Measurements from ENCODE around the gene S100A7.

Gene S100A7

DNA sequence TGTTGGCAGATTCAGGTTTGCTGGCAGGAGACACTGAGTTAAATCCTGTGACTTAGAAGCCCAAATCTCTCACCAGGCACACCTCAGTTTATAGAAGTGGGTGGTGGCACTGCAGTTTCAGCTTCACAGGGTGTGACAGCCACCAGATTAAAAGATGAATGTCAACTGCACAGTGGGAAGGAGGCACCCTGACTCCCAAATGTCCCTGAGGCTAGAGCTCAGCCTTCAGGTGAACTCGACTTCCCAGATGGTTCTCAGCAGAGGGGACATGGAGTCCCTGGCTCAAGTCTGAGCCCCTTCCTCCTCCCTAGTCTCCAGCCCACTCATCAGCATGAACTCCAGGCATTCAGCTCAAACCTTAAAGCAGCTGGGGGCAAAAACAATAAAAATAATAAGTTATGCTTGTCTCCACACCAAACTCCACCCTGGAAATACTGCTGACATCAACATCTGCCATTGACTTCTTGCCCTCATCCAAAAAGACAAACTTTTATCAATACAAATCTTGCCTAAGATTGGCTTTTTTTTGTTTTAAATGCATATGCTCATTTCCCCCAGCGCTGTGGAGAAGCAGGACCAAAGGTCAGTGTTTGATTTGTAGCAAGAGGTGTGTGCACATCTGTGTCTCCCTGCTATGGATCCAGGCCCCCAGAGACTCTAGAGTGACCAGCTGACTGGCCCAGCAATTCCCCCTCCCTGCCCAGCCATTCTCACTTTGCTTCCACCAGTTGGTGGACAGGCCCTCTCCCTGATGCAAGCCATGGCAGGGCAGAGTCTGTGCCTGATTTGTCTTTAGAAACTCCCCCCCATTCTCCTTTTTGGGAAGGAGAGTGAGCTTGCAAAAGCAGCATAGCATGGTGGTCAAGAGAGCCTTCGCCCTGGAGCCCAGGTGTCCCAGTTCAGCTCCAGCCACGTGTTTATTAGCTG, 18.5 kb upstream of the S100A7 start:
- ChIA-PET CTCF (interaction anchor here (0.9 to 1.5 kb wide), 3 partner anchors 89 to 127 kb away, joined by 3 to 5 read pairs (median 3); no protein-coding TSS in a partner anchor), POLR2A (ENCODE audit: low non-redundant PET) (no interaction called here)
- H3K27ac ChIP-seq: no peak overlapping the region
- no peak for DNase-seq (ENCODE audit: low spot score)
- TF ChIP-seq, protein P1, sequence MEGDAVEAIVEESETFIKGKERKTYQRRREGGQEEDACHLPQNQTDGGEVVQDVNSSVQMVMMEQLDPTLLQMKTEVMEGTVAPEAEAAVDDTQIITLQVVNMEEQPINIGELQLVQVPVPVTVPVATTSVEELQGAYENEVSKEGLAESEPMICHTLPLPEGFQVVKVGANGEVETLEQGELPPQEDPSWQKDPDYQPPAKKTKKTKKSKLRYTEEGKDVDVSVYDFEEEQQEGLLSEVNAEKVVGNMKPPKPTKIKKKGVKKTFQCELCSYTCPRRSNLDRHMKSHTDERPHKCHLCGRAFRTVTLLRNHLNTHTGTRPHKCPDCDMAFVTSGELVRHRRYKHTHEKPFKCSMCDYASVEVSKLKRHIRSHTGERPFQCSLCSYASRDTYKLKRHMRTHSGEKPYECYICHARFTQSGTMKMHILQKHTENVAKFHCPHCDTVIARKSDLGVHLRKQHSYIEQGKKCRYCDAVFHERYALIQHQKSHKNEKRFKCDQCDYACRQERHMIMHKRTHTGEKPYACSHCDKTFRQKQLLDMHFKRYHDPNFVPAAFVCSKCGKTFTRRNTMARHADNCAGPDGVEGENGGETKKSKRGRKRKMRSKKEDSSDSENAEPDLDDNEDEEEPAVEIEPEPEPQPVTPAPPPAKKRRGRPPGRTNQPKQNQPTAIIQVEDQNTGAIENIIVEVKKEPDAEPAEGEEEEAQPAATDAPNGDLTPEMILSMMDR (conservative IDR thresholded peaks at IDR 0.05; ENCODE audit: low read depth): no peak

DNA sequence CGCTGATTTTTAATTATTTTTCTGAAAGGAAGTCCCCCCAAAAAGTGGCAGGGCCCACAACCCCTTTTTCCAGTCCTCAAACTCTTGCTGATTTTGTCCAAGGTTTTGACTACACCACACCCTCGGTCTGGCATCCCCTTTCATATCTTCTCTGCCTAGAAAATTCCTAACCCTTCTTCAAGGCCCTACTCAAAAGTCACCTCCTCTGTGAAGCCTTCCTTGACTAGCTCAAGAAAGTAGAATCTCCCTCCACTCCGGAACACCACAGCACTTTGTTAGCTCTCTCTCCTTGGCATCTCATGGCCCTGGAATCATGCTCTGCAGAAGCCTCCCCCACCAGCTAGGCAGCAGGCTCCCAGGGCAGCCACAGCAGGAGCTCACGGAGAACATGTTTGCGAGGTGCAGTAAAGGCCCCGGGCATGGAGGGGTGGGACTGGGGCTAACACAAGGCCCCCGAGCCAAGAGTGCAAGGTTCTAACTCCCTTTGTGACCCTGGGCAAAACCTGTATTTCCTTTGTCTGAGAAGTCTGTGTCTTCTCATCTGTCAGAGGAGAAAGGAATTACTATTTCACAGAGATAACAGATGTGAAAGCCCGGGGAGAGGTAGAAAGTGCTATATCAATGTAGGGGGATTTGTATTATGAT, 17.7 kb upstream of the S100A7 start:
- DNase-seq (ENCODE audit: low spot score): no peak
- TF ChIP-seq, protein P1 (conservative IDR thresholded peaks at IDR 0.05; ENCODE audit: low read depth): no peak
- POLR2A ChIA-PET (ENCODE audit: low non-redundant PET): no interaction called here
- H3K27ac ChIP-seq: no peak overlapping the region
- CTCF ChIA-PET: interaction anchor here (0.6 to 1.6 kb wide), 5 partner anchors 17 to 126 kb away, joined by 3 to 5 read pairs (median 3); no protein-coding TSS in a partner anchor

DNA sequence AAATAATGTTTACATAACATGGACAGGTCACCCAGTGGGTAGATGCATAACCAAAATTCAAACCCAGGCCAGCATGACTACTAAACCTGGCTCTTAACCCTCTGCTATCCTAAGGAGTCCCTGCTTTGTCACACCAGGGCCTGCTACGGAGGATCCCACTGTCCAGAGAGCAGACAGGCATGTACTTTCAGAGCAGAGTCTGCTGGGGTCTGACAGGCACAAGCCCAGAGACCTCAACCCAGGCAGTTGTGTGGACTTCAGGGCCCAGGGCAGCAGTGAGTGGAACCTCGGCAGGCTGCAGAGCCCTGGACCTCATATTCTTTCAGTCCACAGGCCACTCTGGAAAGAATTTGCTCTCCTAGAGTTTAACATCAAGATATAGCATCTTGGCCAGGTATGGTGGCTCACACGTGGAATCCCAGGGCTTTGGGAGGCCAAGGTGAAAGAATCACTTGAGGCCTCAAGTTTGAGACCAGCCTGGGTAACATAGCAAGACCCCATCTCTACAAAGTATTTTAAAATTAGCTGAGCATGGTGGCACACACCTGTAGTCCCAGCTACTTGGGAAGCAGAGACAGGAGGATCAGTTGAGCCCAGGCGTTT, 16.1 kb upstream of the S100A7 start:
- ChIA-PET CTCF (interaction anchor here (0.5 to 1.6 kb wide), 2 partner anchors 19 to 35 kb away, joined by 4 to 5 read pairs; no protein-coding TSS in a partner anchor), POLR2A (ENCODE audit: low non-redundant PET) (interaction anchor here (0.6 kb wide), 1 partner anchor 452 kb away, joined by 3 read pairs; no protein-coding TSS in a partner anchor)
- TF ChIP-seq, protein P1 (conservative IDR thresholded peaks at IDR 0.05; ENCODE audit: low read depth): no peak
- no peak for DNase-seq (ENCODE audit: low spot score)
- H3K27ac ChIP-seq: no peak overlapping the region

GRCh38 chr1:153475282-153475681, 14.8 kb upstream of the S100A7 start:
- H3K27ac ChIP-seq: no peak overlapping the region
- ChIA-PET POLR2A (ENCODE audit: low non-redundant PET) (no interaction called here), CTCF (no interaction called here)
- TF ChIP-seq, protein P1 (conservative IDR thresholded peaks at IDR 0.05; ENCODE audit: low read depth): no peak
- no peak for DNase-seq (ENCODE audit: low spot score)

GRCh38 chr1:153474347-153474746, 13.9 kb upstream of the S100A7 start:
- H3K27ac ChIP-seq: no peak overlapping the region
- ChIA-PET CTCF (interaction anchor here (1.1 kb wide), 1 partner anchor 8 kb away, joined by 3 read pairs; no protein-coding TSS in a partner anchor), POLR2A (ENCODE audit: low non-redundant PET) (no interaction called here)
- no peak for DNase-seq (ENCODE audit: low spot score)
- TF ChIP-seq, protein P1 (conservative IDR thresholded peaks at IDR 0.05; ENCODE audit: low read depth): no peak

DNA sequence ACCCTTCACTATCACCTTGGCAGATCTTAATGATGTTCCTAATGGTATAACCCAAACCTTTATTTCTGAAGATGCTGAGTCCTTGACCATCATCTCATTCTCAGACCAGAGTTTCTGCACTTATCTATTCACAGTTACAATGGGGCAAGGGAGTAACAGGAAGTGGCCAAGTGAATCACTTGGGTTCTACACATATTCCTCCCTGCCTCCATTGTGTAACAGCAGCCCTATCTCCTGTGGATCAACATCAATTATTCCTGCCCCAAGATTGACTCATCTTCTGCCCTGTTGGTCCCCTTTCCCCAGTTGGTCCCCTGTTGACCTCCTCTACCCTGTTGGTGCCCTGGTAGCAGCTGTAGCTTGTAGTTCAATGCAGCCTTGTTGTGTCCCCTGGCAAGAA, 10.3 kb upstream of the S100A7 start:
- ChIA-PET CTCF (no interaction called here), POLR2A (ENCODE audit: low non-redundant PET) (no interaction called here)
- DNase-seq (ENCODE audit: low spot score): no peak
- TF ChIP-seq, protein P1 (conservative IDR thresholded peaks at IDR 0.05; ENCODE audit: low read depth): no peak
- no peak overlapping the region for H3K27ac ChIP-seq
